ENCODE data around the gene GNG10.

DNA sequence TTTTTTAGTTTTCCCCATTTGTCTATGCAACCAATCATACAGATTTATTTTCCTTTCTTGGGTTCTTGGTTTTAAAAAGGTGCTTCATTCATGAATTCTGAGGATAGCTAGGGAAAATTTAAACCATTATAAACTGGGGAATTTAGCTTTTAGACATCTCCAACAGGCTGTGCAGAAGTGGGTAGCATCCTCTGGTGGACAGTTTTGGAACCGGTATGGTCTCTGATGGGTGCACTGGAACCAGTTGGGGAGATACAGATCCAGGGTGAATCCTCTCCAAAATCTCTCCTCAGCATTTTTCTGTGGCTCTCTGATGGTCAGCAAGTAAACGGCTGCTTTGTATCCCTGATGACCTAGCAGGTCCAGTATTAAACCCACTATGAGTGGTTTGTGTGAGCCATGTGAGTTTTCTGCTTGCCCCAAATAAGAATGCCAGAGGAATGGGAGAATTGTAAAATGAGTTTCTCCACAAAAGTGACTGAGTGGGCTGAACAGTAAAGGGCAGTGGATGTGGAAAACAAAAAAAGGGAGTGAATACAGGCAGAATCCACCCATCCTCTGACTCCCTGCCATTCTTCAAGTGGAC lies 39.4 kb upstream of the GNG10 start:
- TF ChIP-seq, protein P1, sequence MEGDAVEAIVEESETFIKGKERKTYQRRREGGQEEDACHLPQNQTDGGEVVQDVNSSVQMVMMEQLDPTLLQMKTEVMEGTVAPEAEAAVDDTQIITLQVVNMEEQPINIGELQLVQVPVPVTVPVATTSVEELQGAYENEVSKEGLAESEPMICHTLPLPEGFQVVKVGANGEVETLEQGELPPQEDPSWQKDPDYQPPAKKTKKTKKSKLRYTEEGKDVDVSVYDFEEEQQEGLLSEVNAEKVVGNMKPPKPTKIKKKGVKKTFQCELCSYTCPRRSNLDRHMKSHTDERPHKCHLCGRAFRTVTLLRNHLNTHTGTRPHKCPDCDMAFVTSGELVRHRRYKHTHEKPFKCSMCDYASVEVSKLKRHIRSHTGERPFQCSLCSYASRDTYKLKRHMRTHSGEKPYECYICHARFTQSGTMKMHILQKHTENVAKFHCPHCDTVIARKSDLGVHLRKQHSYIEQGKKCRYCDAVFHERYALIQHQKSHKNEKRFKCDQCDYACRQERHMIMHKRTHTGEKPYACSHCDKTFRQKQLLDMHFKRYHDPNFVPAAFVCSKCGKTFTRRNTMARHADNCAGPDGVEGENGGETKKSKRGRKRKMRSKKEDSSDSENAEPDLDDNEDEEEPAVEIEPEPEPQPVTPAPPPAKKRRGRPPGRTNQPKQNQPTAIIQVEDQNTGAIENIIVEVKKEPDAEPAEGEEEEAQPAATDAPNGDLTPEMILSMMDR (conservative IDR thresholded peaks at IDR 0.05; ENCODE audit: low read length): peak; percentile 87
- TF ChIP-seq EZH2phosphoT487 (IDR thresholded peaks at IDR 0.05; ENCODE audit: borderline replicate concordance, low read depth, low read length): no peak
